B cell (primary cell): ENCODE results near the gene ADAM19.

Experiments
- EZH2 ChIP-seq: IDR thresholded peaks from 2 replicates; pipeline ENCODE4 v1.6.1; 2012; ENCODE audit warnings: borderline replicate concordance, low read depth, mild to moderate bottlenecking, moderate library complexity, low read length; ENCODE audit not compliant: insufficient read depth, poor library complexity, severe bottlenecking
- TF ChIP-seq, protein P1 (sequence below): fragments of 200-600 bp; IDR thresholded peaks from one replicate; pipeline ENCODE4 v1.8.0; 2022; ENCODE audit warnings: antibody characterized with exemption, mild to moderate bottlenecking

DNA sequence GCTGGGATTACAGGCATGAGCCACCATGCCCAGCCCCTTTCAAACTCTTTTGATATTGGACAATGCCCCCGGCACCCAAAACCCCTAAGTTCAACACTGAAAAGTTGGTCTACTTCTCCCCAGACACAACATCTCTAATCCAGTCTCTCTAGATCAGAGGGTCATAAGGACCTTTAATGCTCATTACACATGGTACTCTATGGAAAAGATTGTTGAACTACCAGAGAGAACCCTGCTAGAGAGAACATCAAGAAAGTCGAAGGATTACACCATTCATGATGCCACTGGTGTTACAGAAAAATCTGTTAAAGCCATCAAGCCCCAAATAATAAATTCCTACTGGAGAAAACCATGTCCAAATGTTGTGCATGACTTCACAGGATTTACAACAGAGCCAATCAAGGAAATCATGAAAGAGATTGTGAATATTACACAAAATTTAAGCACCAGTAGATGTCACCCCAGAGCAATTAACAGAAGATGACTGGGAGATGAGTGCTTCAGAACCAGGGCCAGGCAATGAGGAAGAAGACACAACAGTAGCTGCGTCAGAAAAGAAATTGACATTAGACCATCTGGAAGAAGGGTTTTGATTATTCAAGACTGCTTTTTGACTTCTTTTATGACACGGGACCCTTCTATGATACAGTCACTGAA is 143.9 kb downstream of the ADAM19 start:
- TF ChIP-seq, protein P1, sequence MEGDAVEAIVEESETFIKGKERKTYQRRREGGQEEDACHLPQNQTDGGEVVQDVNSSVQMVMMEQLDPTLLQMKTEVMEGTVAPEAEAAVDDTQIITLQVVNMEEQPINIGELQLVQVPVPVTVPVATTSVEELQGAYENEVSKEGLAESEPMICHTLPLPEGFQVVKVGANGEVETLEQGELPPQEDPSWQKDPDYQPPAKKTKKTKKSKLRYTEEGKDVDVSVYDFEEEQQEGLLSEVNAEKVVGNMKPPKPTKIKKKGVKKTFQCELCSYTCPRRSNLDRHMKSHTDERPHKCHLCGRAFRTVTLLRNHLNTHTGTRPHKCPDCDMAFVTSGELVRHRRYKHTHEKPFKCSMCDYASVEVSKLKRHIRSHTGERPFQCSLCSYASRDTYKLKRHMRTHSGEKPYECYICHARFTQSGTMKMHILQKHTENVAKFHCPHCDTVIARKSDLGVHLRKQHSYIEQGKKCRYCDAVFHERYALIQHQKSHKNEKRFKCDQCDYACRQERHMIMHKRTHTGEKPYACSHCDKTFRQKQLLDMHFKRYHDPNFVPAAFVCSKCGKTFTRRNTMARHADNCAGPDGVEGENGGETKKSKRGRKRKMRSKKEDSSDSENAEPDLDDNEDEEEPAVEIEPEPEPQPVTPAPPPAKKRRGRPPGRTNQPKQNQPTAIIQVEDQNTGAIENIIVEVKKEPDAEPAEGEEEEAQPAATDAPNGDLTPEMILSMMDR: peak; percentile 76
- TF ChIP-seq EZH2: no peak
